KG1 (cell line): ENCODE measurements around the gene ZNF639.
"Not testable (repeated sequence)": the region's sequence is repeated elsewhere in the genome, so short reads cannot be mapped to it uniquely, and the experiment has no call there.

Source experiments
- DNase-seq: peaks from one replicate; lab custom pipeline; 2025; lab: John Stamatoyannopoulos, UW

The ZNF639 gene

GRCh38 chr3:179322286-179323196 lies at the start of gene ZNF639:
ZNF639 (plus strand) TSS chr3:179323031; CDS start chr3:179328294, 5,263 bp downstream.
- peak; percentile 73 for DNase-seq

- DNase-seq, result not testable (repeated sequence)
Observed at GRCh38 chr3:179274434-179274833, 48.4 kb upstream of the ZNF639 start.

- DNase-seq, result no peak
Observed at GRCh38 chr3:179276001-179276400, 46.8 kb upstream of the ZNF639 start.

GRCh38 chr3:179276743-179277142 lies 46.1 kb upstream of the ZNF639 start:
- no peak for DNase-seq

GRCh38 chr3:179278151-179278550 lies 44.7 kb upstream of the ZNF639 start:
- no peak for DNase-seq

GRCh38 chr3:179278932-179279693 lies 43.7 kb upstream of the ZNF639 start:
- DNase-seq, result no peak

- DNase-seq, result no peak
Observed at GRCh38 chr3:179279837-179280236, 43.0 kb upstream of the ZNF639 start.

- no peak for DNase-seq
Observed at GRCh38 chr3:179281825-179282224, 41.0 kb upstream of the ZNF639 start.

GRCh38 chr3:179286331-179286730 lies 36.5 kb upstream of the ZNF639 start:
- no peak for DNase-seq

- no peak for DNase-seq
Observed at GRCh38 chr3:179288845-179289244, 34.0 kb upstream of the ZNF639 start.

GRCh38 chr3:179289295-179289694 lies 33.5 kb upstream of the ZNF639 start:
- no peak for DNase-seq

GRCh38 chr3:179292450-179292849 lies 30.4 kb upstream of the ZNF639 start:
- no peak for DNase-seq

GRCh38 chr3:179297971-179298725 lies 24.7 kb upstream of the ZNF639 start:
- DNase-seq, result no peak

- DNase-seq, result no peak
Observed at GRCh38 chr3:179299316-179299715, 23.5 kb upstream of the ZNF639 start.

- DNase-seq, result no peak
Observed at GRCh38 chr3:179299999-179300613, 22.7 kb upstream of the ZNF639 start.

- DNase-seq, result no peak
Observed at GRCh38 chr3:179301645-179302044, 21.2 kb upstream of the ZNF639 start.

GRCh38 chr3:179302111-179302510 lies 20.7 kb upstream of the ZNF639 start:
- DNase-seq, result no peak

- DNase-seq, result no peak
Observed at GRCh38 chr3:179304605-179305004, 18.2 kb upstream of the ZNF639 start.

GRCh38 chr3:179307362-179307761 lies 15.5 kb upstream of the ZNF639 start:
- DNase-seq, result not testable (repeated sequence)

GRCh38 chr3:179308001-179308400 lies 14.8 kb upstream of the ZNF639 start:
- no peak for DNase-seq

GRCh38 chr3:179309225-179310078 lies 13.4 kb upstream of the ZNF639 start:
- no peak for DNase-seq
